Activated T-cell treated with anti-CD3 and anti-CD28 coated beads, Interleukin-2, amount 50 U/mL, for 48 hours (primary cell): ENCODE measurements around the gene MAPK9.

Experiments used
- DNase-seq, 2 experiments: peaks; one replicate each; pipeline ENCODE4 v3.0.0-alpha.2; 2020

The MAPK9 gene

GRCh38 chr5:180291943-180292831 is at the start of gene MAPK9:
Gene MAPK9, minus strand, starts transcription at chr5:180292083. Its CDS starts 11,522 bp downstream, at chr5:180280561.
- peak; percentile 85 to 89 for DNase-seq

- DNase-seq = no peak
These were observed 49.7 kb upstream of the MAPK9 start for GRCh38 chr5:180341595-180341994.

- no peak for DNase-seq
These were observed 49.0 kb upstream of the MAPK9 start for GRCh38 chr5:180340856-180341255.

GRCh38 chr5:180339583-180340183 is 47.8 kb upstream of the MAPK9 start:
- DNase-seq = no peak

- DNase-seq = no peak
These were observed 46.3 kb upstream of the MAPK9 start for GRCh38 chr5:180338001-180338707.

- no peak for DNase-seq
These were observed 44.5 kb upstream of the MAPK9 start for GRCh38 chr5:180336234-180337020.

- no peak for DNase-seq
These were observed 43.8 kb upstream of the MAPK9 start for GRCh38 chr5:180335614-180336233.

- no peak for DNase-seq
These were observed 43.1 kb upstream of the MAPK9 start for GRCh38 chr5:180334751-180335613.

GRCh38 chr5:180334176-180334575 is 42.3 kb upstream of the MAPK9 start:
- DNase-seq = no peak

GRCh38 chr5:180333661-180334060 is 41.8 kb upstream of the MAPK9 start:
- no peak for DNase-seq

GRCh38 chr5:180332861-180333260 is 41.0 kb upstream of the MAPK9 start:
- DNase-seq = no peak

- DNase-seq = no peak
These were observed 40.2 kb upstream of the MAPK9 start for GRCh38 chr5:180332051-180332517.

GRCh38 chr5:180331647-180331950 is 39.7 kb upstream of the MAPK9 start:
- DNase-seq = no peak

- DNase-seq = no peak
These were observed 39.1 kb upstream of the MAPK9 start for GRCh38 chr5:180330810-180331646.

GRCh38 chr5:180330270-180330648 is 38.4 kb upstream of the MAPK9 start:
- DNase-seq = no peak

- DNase-seq = no peak
These were observed 37.9 kb upstream of the MAPK9 start for GRCh38 chr5:180329606-180330269.

- DNase-seq = no peak
These were observed 37.2 kb upstream of the MAPK9 start for GRCh38 chr5:180329138-180329435.

- peak; percentile 90 for DNase-seq
These were observed 36.6 kb upstream of the MAPK9 start for GRCh38 chr5:180328296-180329137.

GRCh38 chr5:180326989-180327565 is 35.2 kb upstream of the MAPK9 start:
- DNase-seq = no peak
